GM03348 (cell line): ENCODE measurements around the gene BTBD19.
"Not testable (repeated sequence)": the region's sequence is repeated elsewhere in the genome, so short reads cannot be mapped to it uniquely, and the experiment has no call there.

ENCODE experiments used
- DNase-seq: peaks from one replicate; pipeline ENCODE4 v3.0.0; 2012; ENCODE audit warnings: low spot score

The BTBD19 gene

GRCh38 chr1:44808063-44808937, at the start of gene BTBD19:
BTBD19 (plus strand) TSS chr1:44808523; CDS start chr1:44808821, 298 bp downstream.
- DNase-seq = peak; percentile 93

- DNase-seq = no peak
Observed at GRCh38 chr1:44759077-44759476, 49.2 kb upstream of the BTBD19 start.

GRCh38 chr1:44760876-44761275, 47.4 kb upstream of the BTBD19 start:
- DNase-seq = no peak

- DNase-seq = not testable (repeated sequence)
Observed at GRCh38 chr1:44766421-44766820, 41.9 kb upstream of the BTBD19 start.

GRCh38 chr1:44775078-44775929, 33.0 kb upstream of the BTBD19 start, which contains the start of gene RPS8:
RPS8 (plus strand) TSS chr1:44775540; CDS start chr1:44775597, 57 bp downstream.
- DNase-seq = peak; percentile 89

- DNase-seq = peak; percentile 26
Observed at GRCh38 chr1:44775930-44776729, 32.2 kb upstream of the BTBD19 start.

GRCh38 chr1:44776730-44777068, 31.6 kb upstream of the BTBD19 start:
- DNase-seq = no peak

- no peak for DNase-seq
Observed at GRCh38 chr1:44777547-44777946, 30.8 kb upstream of the BTBD19 start.

GRCh38 chr1:44777969-44778635, 30.2 kb upstream of the BTBD19 start:
- no peak for DNase-seq

- DNase-seq = no peak
Observed at GRCh38 chr1:44778705-44779576, 29.4 kb upstream of the BTBD19 start.

- DNase-seq = no peak
Observed at GRCh38 chr1:44780583-44781121, 27.7 kb upstream of the BTBD19 start.

GRCh38 chr1:44783697-44784093, 24.6 kb upstream of the BTBD19 start:
- DNase-seq = no peak

GRCh38 chr1:44784094-44785028, 24.0 kb upstream of the BTBD19 start:
- DNase-seq = peak; percentile 38

- DNase-seq = no peak
Observed at GRCh38 chr1:44785029-44785380, 23.3 kb upstream of the BTBD19 start.

- DNase-seq = no peak
Observed at GRCh38 chr1:44785501-44786137, 22.7 kb upstream of the BTBD19 start.

- peak; percentile 70 for DNase-seq
Observed at GRCh38 chr1:44786138-44786840, 22.0 kb upstream of the BTBD19 start.

- DNase-seq = no peak
Observed at GRCh38 chr1:44786841-44787426, 21.4 kb upstream of the BTBD19 start.

- DNase-seq = no peak
Observed at GRCh38 chr1:44787506-44787905, 20.8 kb upstream of the BTBD19 start.
